Stimulated activated CD4-positive, alpha-beta T cell treated with anti-CD3 and anti-CD28 coated beads, Interleukin-1b, Interleukin-23, amount 100 ng/mL, for 24 hours (primary cell): ENCODE data around the gene PRM1.
A peak's percentile ranks its signal among the peaks of the same experiment; 100 is the strongest.
"Not testable (repeated sequence)": the region's sequence is repeated elsewhere in the genome, so short reads cannot be mapped to it uniquely, and the experiment has no call there.

Experiments
- DNase-seq, 4 experiments: peaks; one replicate each; pipeline ENCODE4 v3.0.0-alpha.2; 2020; ENCODE audit warnings: low read depth in 4 of 4, low spot score in 1 of 4

Gene PRM1

DNA sequence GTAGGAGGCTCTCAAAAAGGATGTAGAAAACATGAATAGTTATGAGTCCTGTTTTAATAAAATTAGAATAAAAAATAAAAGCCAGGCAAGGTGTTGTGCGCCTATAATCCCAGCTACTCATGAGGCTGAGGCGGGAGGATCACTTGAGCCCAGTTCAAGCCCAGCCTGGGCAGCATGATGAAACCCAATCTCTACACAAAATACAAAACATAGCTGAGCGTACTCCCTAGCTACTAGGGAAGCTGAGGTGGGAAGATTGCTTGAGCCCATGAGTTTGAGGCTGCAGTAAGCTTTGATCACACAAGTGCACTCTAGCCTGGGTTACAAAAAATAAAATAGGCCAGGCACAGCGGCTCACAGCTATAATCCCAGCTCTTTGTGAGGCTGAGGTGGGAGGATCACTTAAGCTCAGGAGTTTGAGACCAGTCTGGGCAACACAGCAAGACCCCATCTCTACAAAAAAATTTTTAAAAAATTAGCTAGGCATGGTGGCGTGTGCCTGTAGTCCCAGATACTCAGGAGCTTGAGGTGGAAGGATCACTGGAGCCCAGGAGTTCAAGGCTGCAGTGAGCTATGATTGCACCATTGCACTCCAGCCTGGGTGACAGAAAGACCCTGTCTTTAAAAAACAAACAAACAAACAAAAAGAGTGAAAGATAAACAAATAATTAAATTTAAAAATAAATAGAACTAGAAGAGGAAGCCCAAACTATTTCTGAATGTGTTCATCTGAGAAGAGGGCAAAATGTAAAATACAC lies 17.2 kb upstream of the PRM1 start:
- no peak for DNase-seq

- DNase-seq, result peak; percentile 12 to 50 (median 28)
Measured at GRCh38 chr16:11297492-11298142, 16.5 kb upstream of the PRM1 start.

- DNase-seq, result no peak
Measured at GRCh38 chr16:11296706-11297491, 15.8 kb upstream of the PRM1 start.

- DNase-seq, result no peak
Measured at GRCh38 chr16:11296351-11296705, 15.2 kb upstream of the PRM1 start.

- DNase-seq, result no peak
Measured at GRCh38 chr16:11295672-11296071, 14.5 kb upstream of the PRM1 start.

DNA sequence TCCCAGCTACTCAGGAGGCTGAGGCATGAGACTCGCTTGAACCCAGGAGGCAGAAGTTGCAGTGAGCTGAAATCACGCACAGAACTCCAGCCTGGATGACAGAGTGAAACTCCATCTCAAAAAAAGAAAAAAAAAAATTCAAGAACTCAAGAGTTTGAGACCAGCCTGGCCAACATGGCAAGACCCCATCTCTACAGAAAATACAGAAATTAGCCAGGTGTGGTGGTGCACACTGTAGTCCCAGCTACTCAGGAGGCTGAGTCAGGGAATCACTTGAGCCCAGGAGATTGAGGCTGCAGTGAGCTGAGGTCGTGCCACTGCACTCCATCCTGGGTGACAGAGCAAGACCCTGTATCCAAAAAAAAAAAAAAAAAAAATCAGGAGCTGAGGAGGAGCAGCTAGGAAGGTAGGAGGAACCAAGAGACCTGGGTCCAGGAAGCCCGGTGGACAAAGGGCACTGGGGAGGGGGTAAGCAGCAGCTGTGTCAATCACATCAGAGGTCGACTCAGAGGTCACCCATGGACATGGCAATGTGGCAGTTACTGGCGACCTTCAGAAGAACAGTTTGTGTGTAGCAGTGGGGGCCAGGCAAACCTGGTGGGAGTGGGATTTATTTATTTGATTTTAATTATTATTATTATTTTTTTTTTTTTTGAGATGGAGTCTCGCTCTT lies 11.1 kb upstream of the PRM1 start:
- DNase-seq, result no peak

DNA sequence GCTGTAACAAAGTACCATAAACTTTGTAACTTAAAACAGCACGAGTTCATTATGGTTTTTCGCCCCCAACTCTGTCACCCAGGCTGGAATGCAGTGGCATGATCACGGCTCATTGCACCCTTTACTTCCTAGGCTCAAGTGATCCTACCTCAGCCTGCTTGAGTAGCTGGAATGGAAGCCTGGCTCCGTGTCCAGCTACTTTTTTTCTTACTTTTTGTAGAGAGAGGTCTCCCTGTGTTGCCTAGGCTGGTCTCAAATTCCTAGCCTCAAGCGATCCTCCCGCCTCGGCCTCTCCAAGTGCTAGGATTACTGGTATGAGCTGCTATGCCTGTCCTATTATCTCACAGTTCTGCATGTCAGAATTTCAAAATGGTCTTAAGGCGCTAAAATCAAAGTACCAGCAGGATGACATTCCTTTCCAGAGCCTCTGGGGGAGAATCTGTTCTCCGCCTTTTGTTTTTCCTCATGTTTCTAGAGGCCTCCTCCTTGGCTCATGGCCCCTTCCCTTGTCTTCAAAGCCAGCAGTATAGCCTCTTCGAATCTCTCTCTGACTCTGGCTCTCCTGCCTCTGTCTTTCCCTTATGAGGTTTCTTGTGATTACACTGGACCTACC lies 10.1 kb upstream of the PRM1 start:
- DNase-seq, result no peak

DNA sequence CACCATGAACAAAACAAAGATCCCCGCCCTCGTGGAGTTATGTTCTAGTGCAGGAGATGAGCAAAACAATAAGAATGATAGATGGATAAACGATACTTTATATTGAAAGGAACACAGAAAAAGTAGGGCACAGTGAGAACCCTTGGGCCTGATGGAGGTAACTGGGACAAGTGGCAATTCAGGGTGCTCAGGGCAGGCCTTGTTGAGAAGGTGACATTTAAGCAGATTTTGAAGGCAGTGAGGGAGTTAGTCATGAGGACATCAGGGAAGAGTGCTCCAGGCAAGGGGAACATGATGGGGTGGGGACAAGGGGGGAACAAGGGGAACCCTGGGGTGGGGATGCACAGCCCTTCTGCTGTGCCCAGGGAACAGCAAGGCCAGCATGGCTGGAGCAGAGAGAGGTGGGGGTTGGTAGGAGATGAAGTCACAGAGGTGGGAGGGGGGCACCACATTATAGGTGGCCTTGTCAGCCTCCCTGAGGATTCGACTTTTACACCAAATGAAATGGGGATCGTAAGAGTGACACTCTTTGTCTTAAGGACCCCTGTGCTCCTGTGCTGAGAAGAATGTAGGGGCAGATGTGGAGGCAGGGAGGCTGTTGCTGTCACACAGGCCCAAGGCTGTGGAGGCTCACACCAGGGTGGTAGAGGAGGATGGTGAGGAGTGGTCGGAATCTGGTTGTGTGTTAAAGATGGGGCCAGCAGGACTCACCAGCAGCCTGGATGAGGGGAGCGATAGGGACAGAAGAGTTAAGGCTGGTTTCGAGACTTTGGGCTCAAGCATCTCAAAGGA lies 9.2 kb upstream of the PRM1 start:
- no peak for DNase-seq

GRCh38 chr16:11289696-11290095 lies 8.6 kb upstream of the PRM1 start:
- DNase-seq, result not testable (repeated sequence)

DNA sequence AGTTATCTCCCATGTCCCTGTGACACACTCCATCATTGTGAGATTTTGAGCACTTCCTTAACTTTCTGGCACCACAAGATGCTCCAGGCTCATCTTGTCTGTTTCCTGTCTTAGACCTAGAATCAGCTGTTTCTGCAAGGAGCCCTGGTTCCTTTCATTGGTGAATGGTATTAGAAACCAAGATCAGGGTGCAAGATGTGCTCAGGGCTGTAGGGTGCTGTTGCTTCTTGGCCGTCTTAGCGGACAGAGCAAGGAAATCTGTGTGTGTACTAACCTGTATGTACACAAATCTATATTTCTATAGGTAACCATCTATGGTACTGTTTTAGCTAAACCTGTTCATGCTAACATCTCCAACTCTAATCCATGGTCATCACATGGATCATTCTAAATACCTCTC lies 8.1 kb upstream of the PRM1 start:
- DNase-seq, result no peak

DNA sequence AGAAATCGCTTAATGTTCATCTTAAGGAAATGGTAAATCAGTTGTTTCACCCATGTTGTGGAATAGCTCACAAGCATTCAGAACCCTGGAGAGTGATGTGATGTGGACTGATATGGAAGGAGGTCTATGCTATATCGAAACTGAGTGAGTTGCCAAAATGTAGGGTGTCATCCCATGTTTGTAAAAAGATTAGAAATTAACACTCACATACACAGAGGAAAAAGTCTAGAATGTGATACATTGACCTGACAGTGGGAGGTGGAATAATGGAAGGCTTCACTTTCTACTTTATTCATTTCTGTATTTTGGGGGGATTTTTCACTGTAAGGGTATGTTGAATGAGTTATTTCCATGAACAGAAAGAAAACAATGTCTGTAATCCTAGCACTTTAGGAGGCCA lies 4.7 kb upstream of the PRM1 start:
- no peak for DNase-seq

DNA sequence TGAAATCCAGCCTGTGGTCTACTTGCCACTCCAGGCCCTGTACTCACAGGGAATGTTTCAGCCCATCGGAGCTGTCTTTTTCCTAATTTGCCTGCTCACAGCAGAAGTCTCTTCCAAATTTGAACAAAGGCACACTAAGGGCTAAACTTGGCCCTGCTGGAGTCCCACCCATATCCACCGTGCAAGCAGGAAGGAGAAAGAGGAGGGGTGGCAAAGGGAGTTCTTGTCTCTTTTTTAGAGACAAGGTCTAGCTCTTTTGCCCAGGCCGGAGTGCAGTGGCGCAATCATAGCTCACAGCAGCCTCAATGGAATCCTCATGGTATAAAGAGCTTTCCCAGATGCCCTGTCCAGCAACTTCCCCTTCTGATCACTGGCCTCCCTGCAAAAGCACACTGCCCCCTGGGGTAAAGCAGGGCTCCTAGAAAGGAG lies 2.7 kb upstream of the PRM1 start:
- DNase-seq, result no peak

DNA sequence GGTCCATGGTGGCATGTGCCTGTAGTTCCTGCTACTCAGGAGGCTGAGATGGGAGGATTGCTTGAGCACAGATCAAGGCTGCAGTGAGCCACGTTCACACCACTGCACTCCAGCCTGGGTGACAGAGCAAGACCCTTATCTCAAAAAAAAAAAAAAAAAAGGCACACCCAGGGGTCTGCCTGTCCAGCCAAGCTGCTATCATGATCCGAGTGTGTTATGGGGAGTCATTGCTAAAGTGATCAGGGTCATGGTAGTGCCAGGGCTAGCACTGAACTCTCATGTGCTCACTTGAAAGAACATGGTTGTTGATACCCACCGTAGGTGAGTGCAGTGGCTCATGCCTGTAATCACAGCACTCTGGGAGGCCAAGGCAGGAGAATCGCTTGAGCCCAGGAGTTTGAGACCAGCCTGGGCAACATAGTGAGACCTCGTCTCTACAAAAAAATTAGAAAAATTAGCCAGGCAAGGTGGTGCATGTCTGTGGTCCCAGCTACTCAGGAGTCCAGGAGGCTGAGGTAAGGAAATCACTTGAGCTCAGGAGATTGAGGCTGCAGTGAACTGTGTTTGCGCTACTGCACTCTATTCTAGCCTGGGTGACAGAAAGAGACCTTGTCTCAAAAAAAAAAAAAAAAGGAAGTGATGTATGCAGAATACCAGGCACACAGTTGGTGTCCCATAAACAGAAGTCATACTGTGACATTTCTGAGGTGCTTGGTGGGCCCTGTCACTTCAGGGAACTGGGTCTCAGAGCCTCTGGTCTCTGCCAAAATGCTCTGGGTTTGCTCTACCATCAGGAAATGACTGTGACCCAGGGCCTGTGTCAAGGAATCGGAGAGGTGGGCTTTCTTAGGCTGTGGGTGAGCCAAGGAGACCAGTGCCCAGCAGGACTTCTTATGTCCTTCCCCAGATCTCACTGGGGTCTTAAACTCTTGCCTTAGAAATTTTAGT lies 2.2 kb downstream of the PRM1 start:
- no peak for DNase-seq

DNA sequence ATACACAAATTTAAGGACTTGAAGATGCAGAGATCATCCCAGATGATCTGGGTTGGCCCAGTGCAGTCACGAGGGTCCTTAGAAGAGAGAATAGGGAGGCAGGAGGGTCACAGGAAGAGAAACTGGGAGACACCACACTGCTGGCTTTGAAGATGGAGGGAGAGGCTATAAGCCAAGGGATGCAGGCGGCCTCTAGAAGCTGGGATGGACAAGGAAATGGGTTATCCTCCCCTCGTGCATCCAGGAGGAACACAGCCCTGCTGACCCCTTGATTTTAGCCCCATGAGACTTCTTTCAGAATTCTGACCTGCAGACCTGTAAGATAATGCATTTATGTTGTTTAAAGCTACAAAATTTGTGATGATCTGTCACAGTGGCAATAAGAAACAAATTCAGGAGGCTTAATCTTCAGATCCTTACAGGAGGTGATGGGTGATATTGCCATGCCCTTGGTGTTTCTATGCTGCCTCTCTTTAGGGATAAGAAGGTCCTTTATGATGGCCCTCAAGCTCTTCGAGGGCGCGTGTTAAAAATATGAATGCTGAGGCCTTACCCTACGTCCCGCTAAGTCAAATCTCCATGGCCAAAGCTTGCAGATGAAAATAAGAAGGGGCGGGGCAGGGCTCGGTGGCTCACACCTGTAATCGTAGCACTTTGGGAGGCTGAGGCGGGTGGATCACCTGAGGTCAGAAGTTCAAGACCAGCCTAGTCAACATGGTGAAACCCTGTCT lies 3.4 kb downstream of the PRM1 start:
- no peak for DNase-seq

- no peak for DNase-seq
Measured at GRCh38 chr16:11276896-11277593, 4.1 kb downstream of the PRM1 start.

DNA sequence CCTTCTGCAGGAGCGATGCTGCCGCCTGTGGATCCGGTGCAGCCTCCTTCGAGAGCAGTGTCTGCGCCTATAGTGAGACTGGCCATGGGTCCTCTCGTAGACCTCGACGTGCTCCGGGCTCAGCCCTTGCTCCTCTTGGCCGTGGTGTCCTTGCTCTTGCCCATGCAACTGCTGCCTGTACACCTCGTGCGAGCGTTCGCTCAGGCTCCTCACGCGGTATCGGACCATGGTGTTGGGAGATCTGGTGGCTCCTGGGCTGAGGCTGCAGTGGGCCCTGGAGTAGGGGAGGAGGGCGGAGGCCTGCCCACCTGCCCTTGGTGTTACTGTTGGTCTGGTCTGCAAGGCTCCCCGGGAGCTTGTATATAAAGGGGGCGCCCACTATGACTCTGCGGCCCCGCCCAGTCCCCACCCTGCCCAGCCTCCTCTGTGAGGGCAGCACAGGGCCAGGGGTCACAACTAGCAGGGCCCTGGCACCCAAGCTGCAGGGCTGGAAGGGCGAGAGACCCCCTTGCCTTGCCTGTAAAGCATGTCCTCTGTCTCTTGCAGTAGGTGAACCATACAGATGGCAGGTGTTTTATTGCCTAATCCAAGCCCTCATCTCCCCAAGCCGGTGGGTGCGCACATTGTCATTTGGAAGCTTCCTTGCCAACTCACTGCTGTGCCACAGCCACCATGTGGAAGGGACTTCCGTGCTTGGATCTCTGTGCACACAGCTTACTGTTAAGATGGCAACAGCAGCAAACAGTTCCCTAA lies 4.8 kb downstream of the PRM1 start, which contains the start of gene PRM2:
Gene PRM2 (minus strand): TSS at position 338 of the 753 bp plus-strand sequence. CDS start 110 bp downstream, at position 228.
- no peak for DNase-seq

DNA sequence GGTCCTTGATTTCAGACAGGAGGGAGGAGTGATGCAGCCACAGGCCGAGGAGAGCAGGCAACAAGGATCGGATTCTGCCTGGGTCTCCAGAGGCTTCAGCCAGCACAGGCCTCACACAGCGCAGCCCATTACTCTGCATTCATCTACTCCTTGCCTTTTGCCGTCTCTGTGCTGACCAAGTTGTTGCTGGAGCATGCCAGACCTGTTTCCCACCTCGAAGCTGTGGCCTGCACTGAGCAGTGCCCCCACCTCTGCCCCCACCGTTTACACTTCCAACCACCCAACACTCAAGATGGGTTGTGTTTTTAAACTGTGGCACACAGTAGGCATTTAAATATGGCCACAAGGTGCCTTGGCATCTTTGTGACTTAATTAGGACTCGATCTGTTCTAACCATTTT lies 6.2 kb downstream of the PRM1 start:
- no peak for DNase-seq
